Inferior parietal cortex (tissue), 1 donor: ENCODE results near the gene SH3BP1.
A peak's percentile ranks its signal among the peaks of the same experiment; 100 is the strongest.

Experiments
- DNase-seq: peaks from one replicate; pipeline ENCODE4 v3.0.0-alpha.2; 2016; ENCODE audit errors: extremely low spot score

The SH3BP1 gene

DNA sequence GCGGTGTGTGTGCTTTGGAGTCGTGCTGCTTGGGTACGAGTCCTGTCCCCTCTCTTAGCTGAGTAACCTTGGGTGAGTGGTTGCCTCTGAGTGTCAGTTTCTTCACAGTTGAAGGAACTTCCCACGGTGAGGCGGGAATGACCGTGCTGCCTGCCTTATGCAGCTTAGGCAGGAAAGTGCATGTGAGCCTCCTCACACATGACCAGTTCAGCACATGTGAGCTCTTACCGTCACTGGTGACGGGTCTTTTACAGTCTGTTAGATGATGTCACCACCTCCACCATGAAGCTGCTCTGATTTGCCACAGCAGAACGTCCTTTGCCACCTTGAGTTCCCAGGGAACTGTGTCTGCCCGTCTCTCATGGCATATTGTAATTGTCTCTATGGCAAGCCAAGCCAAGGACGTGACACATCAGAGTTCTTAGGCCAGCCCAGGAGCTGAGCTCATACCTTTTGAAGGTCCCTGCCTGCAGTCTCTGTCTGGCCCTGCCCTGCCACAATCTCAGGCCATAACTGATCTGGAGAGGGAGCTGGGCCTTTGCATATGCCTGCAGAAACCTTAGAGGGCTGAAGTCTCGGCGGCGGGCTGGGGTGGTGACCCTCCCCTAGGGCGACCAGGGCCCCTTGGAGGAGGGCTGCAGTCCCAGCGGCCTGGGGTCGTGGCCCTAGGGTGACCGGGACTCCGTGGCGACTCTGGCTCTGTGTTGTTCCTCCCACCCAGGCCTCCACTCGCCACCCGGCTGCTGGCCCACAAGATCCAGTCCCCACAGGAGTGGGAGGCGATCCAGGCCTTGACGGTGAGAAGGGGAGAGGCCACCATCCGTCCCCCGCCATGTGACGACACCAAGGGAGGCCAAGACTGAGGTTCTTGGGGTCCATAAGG lies 23.0 kb upstream of the SH3BP1 start:
- no peak for DNase-seq

DNA sequence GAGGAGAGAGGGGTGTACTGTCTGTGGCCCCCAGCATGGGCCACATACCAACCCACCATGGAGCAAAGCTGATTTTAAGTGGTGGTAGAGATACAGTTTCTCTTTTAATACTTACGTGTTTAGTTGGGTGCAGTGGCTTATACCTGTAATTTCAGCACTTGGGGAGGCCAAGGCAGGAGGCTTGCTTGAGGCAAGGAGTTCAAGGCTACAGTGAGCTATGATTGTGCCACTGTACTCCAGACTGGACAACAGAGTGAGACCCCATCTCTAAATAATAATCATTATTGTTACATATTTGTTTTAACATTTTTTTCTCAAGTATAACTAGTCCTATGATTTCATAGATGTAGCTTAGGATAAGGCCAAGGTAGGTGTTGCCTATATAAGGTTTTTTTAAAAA lies 22.0 kb upstream of the SH3BP1 start:
- DNase-seq: no peak

DNA sequence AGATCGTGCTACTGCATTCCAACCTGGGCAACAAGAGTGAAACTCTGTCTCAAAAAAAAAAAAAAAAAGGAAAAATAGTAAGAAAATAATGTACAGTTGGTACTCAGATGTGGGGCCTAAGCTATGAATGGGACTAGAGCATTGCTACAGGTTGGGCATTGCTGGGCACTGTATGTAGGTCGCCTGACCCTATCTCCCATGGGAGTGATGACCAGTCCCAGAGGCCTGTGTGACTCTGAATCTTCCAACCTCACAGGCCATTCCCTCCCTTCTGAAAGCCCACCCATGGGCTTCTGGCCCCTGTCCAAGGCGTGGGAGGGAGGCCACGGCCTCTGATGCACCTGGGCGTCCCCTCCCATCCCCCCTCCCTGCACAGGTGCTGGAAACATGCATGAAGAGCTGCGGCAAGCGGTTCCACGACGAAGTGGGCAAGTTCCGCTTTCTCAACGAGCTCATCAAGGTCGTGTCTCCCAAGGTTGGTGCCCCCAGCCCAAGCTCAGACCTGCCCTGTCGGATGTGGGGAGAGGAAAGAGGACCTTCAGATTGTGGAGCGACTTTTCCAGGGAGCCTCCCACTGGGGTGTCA lies 21.3 kb upstream of the SH3BP1 start:
- no peak for DNase-seq

DNA sequence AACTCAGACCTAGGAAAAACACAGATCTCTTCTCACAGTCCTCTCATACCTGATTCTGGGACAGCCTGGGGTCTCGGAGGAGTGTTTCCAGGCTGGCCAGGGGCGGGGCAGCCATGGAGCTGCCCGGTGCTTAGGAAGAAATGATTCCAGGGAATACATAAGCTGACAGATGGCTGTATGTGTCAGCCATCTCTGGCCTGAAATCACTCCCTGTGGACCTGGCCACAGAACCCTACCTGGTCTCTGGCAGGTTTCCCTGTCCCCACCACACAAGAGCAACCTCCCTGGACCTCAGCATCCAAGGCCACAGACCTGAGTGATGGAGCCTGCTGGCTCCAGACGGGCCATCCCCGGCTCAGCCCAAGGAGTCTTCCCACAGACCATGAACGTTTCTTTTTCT lies 20.8 kb upstream of the SH3BP1 start:
- DNase-seq: no peak

DNA sequence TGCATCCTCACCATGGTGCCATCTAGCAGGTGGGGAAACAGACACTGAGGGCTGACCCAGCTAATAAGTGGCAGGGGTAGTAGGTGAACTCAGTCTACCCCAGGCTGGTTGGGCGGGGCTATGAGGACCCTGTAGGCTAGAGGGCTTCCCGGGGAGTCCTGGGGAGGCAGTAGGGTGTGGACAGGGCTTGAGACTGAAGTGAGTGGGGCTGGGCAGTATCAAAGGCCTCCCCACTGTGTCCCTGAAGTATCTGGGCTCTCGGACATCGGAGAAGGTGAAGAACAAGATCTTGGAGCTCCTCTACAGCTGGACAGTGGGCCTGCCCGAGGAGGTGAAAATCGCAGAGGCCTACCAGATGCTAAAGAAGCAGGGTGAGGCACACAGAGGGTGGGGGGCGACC lies 19.5 kb upstream of the SH3BP1 start:
- DNase-seq: no peak

DNA sequence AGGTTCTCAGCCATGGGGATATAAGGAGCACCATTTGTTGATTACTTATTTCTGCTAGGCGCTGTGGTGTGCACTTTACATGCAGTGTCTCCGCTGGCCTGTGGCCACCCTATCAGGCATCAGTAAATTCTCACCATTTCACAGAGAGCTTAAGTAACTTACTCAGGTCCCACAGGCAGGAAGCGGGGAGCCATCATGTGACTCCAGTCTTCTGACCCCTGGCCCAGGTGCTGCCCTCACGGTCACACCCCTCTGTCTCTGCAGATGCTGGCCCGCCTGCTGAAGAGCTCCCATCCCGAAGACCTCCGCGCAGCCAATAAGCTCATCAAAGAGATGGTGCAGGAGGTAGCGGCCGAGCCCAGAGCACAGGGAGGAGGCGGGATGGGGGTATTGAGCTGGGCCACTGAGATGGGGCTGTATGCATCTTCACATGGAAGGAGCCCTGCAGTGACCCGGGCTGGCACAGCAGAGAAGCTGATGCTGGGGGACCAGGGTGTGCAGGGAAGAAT lies 18.1 kb upstream of the SH3BP1 start:
- no peak for DNase-seq

DNA sequence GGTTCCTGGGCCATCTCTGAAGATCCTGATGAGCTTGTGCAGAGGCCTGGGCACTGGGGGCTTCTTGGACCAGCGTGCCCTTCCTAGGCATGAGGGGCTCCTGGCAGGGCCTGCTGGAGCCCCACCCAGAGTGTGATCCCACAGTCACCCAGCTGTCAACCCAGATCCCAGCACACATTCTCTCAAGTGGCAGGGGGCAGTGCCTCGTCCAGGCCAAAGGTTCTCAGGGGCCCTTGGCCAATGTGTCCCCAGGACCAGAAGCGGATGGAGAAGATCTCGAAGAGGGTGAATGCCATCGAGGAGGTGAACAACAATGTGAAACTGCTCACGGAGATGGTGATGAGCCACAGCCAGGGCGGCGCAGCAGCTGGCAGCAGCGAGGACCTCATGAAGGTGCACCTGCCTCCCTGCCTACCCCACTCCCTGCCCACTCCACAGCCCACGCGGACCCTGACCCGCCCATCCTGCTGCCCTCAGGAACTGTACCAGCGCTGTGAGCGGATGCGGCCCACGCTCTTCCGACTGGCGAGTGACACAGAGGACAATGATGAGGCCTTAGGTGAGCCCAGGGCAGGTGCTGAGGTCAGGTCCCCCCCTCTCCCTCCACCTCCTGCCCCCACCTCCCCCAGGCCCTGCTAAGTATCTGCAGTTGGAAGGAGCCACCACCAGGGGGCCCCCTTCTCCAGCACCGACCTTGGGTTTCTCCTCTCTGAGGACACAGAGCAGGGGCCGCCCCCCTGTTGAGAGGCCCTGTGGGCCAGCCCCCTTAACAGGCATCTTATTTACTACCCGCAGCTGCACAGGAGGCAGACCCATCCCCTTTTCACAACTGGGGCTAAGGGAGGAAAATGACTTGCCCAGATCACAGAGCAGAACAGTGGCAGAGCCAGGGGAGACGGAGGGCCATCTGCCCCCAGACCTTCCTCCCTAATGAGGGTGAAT lies 16.1 kb upstream of the SH3BP1 start:
- DNase-seq: peak; percentile 55

DNA sequence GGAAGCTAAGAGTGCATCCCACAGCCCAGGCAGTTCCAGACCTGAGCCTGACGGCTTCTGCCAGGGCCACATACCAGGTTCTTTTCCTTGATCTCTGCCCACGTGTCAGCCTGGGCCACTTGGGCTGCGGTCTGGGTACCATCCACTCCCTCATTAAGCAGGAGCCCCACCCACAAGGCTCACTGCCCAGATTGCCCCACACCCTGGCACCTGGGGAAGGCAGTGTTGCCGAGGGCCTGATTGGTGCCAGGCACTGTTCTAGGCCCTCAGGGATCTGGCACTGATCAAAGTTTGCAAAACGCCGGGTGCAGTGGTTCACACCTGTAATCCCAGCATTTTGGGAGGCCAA lies 15.5 kb upstream of the SH3BP1 start:
- DNase-seq: no peak

DNA sequence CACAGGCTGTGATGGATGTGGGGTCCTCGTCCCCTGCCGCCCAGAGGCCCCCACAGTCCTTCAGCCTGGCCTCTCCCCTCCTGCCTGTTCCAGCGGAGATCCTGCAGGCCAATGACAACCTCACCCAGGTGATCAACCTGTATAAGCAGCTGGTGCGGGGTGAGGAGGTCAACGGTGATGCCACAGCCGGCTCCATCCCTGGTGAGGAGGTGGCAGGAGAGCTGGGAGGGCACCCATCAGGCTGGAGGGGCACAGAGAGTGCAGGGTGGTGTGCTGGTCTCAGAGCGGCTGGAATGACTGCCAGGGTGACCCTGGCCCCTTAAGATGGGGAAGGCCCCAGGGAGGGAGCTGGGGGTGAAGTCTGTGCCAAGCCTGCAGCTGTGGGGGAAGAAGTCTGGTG lies 14.6 kb upstream of the SH3BP1 start:
- DNase-seq: no peak

DNA sequence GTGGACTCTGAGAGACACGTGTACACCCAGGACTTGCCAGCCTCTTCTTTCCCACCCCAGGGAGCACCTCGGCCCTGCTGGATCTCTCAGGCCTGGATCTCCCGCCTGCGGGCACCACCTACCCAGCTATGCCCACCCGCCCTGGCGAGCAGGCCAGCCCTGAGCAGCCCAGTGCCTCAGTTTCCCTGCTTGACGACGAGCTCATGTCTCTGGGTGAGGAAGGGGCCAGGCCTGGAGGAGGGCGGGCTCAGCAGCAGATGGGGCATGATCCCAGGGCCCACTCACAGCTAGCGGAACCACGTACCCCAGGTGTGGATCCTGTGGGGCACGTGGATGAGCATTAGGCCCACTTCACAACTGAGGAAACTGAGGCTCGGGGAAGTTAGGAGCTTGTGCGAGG lies 13.7 kb upstream of the SH3BP1 start:
- no peak for DNase-seq

DNA sequence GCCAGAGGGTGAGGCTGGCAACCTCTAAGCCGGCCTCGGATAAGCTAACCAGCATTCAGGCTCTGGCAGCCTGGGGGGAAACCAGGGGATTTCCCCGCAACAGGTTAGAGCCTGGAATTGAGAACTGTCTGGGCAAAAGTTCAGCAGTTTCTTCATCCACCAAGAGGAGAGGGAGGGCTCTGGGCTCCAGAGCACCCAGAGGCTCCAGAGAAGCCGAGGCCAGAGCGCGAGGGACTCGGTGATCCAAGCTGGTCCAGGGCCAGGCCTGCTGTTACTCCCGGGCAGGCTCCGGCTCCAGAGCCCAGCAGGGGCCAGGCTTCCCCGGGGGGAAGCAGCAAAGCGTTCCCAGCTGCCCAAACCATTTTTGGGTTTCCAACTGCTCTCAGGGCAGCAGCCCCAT lies 13.3 kb upstream of the SH3BP1 start:
- no peak for DNase-seq

DNA sequence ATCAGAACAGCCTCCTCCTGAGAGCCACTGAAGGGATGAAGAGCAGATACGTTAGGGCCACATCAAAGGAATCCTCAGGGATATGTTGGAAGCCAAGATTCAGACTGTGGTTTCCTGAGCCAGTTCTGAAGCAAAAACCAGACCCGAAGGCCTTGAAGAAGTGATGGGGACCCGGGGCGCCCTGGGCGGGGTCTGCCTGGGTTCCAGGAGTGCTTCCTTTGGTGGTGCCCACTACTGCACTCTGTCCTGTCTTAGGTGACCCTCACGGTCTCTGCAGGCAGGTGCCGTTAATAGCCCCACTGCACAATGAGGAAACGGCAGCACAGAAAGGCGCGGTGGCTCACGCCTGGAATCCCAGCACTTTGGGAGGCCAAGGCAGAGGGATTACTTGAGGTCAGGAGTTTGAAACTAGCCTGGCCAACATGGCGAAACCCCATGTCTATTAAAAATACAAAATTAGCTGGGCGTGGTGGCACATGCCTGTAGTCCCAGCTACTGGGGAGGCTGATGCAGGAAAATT lies 12.9 kb upstream of the SH3BP1 start:
- DNase-seq: no peak

DNA sequence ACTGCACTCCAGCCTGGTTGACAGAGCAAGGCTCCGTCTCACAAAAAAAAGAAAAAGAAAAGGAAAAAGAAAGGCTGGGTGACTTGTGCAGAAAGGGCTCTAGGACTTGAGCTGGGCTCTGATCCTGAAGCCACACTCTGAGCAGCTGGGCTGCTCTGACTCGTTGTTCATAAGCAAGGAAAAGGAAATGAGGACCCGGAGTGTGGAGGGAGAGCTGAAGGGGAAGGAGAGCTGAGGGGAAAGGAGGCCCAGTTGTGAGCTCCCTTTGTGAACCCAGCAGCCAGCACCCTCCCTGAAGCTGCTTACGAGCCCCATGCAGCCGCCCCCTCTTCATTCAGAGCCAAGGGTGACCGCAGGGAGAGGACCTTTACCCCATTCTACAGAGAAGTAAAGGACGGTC lies 12.3 kb upstream of the SH3BP1 start:
- DNase-seq: no peak

DNA sequence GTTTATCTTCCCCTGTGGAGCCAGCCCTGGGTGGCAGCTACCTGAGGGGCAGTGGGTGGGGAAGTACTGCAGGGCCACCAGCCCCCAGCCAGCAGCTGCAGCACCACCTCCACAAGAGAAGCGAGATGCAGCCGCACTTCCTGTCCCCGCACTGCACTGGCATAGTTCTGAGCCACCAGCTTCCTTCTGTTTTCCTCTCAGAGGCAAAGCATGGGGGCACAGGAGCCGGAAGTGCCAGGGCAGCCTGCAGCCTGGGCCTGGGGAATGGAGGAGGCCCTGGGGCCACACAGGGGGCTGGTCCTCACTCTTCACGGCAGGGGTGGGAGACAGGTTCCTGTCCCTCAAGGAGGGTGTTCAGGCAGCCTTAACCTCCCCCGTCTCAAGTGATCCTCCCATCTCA lies 11.9 kb upstream of the SH3BP1 start:
- DNase-seq: no peak

DNA sequence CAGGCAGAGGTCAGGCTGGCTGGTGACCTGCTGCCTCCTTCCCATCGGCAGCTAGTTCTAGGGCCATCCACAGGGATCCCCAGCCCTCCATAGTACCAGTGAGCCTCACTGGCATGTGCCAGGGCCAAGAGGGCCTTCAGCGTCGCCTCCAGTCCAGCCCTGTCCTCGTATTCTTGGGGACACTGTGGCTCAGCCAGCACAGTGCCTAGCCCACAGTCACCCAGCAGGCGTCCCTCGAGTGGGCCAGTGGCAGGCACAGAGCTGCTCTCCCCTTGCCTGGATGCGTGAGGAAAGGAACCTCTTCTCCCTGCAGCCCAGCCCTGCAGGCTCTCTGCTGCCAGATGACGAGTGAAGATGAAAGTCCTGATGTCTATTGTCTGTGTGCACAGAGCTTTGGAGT lies 10.6 kb upstream of the SH3BP1 start:
- no peak for DNase-seq

DNA sequence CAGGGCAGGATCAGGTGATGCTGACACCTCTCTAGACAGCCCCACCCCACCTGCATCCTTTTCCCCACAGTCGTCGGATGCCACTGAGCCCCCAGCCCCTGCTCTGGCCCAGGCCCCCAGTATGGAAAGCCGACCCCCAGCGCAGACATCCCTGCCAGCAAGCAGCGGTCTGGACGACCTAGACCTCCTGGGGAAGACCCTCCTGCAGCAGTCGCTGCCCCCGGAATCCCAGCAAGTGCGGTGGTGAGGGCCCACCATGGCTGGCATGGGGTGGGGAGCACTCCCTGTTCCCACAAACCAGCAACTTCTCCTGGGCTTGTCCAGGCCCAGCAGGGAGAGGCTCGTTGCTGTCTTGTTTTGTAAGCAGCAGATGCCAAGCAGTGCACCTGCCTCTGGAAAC lies 9.5 kb upstream of the SH3BP1 start:
- DNase-seq: no peak

DNA sequence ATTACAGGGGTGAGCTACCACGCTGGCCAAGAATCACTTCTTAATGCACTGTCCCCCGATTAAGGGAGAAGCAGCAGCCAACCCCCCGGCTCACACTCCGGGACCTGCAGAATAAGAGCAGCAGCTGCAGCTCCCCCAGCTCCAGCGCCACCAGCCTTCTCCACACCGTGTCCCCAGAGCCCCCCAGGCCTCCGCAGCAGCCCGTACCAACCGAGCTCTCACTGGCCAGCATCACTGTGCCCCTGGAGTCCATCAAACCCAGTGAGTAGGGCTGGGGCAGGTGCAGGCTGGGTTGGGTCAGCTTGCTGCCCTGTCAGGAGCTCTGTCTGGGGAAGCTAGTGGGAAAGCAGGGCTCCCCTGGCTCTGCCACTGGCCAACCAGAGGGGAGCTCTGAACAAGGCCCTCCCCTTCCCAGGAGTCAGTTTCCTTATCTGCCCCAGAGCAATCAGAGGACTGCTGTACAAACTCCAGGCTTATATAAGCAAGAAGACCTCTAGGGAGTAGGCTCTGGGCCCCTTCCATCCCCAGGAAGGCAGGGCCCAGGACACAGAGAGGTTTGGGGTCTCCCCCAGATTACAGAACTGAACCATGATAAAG lies 8.5 kb upstream of the SH3BP1 start:
- DNase-seq: no peak

DNA sequence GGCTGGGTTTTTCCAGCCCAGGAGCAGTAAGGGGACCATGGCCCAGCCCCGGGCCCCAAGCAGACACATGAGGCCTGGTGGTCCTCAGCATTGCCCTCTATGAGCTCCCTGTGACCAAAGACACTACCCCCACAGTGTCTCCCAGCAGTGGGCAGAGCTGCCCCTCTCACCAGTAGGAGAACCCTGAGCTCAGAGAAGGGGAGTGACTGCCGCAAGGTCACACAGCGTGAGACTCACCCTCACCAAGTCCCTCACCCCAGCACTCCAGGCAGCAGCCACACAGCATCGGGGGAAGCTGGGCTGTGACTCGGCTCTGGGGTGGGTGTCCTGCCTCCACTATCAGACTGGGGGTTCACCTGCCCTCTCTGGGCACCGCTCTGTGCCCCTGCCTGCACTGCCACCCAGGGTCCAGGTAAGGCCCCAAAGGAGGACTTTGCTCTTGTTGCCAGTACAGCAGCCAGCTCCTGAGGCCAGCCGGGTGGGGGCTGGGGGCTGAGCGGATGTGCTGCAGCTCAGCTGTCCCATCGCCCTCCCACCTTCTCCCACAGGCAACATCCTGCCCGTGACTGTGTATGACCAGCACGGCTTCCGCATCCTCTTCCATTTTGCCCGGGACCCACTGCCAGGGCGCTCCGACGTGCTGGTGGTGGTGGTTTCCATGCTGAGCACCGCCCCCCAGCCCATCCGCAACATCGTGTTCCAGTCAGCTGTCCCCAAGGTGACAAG lies 7.9 kb upstream of the SH3BP1 start:
- no peak for DNase-seq

DNA sequence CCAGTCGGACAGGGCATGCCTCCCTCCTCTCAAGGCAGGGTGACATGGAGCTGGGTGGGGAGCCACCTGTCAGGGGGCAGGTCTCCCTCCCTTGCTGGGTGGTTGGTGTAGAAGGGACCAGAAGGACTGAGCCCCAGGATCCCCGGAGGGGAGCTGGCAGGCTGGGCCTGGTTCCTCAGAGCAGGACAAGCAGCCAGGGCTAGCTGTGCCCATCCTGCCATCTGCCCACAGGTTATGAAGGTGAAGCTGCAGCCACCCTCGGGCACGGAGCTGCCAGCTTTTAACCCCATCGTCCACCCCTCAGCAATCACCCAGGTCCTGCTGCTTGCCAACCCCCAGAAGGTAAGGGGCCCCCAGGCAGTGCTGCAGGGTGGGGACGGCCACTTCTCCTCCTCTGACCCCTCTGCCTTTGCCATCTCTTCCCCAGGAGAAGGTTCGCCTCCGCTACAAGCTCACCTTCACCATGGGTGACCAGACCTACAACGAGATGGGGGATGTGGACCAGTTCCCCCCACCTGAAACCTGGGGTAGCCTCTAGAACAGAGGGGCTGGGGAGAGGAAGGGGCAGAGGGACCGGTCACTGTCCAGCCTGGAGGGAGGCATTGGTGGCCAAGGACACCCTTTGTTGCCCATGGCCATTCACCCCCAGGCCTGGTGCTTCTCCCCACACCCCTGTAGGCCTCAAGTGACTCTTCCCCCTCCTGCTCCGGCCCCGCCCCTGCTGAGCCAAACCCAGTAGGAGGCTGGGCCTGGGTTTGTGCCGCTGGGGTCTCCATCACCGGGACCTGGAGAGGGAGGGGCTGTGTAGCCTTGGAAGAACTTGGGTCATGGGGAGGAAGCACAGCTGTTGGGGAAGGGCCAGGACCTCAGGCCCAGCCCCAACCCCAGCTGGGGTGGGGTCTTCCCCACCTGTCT lies 7.0 kb upstream of the SH3BP1 start:
- no peak for DNase-seq

DNA sequence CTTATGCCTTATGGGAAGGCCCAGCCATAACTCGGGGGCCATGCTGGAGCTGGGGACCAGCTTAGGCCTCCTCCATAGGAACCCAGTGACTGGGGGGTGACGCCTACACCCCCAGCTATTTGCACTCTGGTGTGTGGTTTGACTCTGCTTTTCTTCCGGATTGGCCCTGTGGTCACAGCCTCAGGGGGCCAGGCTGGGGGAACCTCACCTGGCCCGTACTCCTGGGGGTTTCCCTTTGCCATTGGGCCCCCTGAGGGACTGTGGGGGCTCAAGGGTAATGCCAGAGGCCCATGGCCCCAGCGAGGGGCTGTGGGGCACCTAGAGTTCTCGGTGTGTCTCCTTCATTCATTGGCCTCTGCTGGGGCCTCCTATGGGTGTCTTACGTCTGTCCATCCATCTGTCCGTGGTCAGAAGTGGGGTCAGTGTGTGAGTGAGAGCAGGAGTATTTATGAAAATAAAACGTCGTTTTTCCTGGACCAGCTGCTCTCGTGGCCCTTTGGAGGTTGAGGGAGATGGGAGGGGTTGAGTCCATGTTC lies 6.3 kb upstream of the SH3BP1 start:
- no peak for DNase-seq
